ENCODE measurements around the gene TBC1D23.

TBC1D23 gene

GRCh38 chr3:100360757-100361496, 100.1 kb downstream of the TBC1D23 start:
- Histone ChIP-seq H3K4me1 (ENCODE audit: insufficient read depth, low read length, poor library complexity, severe bottlenecking) (no peaks in the 10 kb centered on the region), H3K36me3 (ENCODE audit: insufficient read depth, low read length) (peaks cover 40% of the 10 kb centered on the region), H3K9ac (ENCODE audit: low read depth, low read length, poor library complexity, severe bottlenecking) (no peak overlapping the region), H4K20me1 (ENCODE audit: insufficient read depth, low read length, poor library complexity, severe bottlenecking) (no peaks in the 10 kb centered on the region), H3K27me3 (ENCODE audit: insufficient read depth, low read length, poor library complexity, severe bottlenecking) (no peaks in the 10 kb centered on the region), H3K79me2 (ENCODE audit: insufficient read depth, low read length) (no peaks in the 10 kb centered on the region), H2AFZ (ENCODE audit: low read length) (no peak overlapping the region), H3K4me2 (ENCODE audit: low read depth, low read length, poor library complexity, severe bottlenecking) (no peak overlapping the region), H3F3A (ENCODE audit: low read depth) (no peaks in the 10 kb centered on the region), H3K4me3 (ENCODE audit: low read length, poor library complexity, severe bottlenecking) (no peak overlapping the region), H3K9me2 (replicated peaks; ENCODE audit: low read depth, low read length) (no peaks in the 10 kb centered on the region), H3K9me3 (ENCODE audit: insufficient read depth, low read depth, low read length) (peaks cover 5% of the 10 kb centered on the region; the same call in 1 of the 2 replicates)
- TF ChIP-seq EZH2phosphoT487 (IDR thresholded peaks at IDR 0.05; ENCODE audit: borderline replicate concordance) (no peak), CTCF (conservative IDR thresholded peaks at IDR 0.05; ENCODE audit: low read length) (no peak)

GRCh38 chr3:100361897-100362296, 101.1 kb downstream of the TBC1D23 start:
- H2AFZ ChIP-seq (ENCODE audit: low read length), result no peak overlapping the region
- no peak overlapping the region for H3K4me2 ChIP-seq (ENCODE audit: low read depth, low read length, poor library complexity, severe bottlenecking)
- peaks cover 46% of the 10 kb centered on the region for H3K36me3 ChIP-seq (ENCODE audit: insufficient read depth, low read length)
- no peaks in the 10 kb centered on the region for H3K27me3 ChIP-seq (ENCODE audit: insufficient read depth, low read length, poor library complexity, severe bottlenecking)
- no peaks in the 10 kb centered on the region for H3K79me2 ChIP-seq (ENCODE audit: insufficient read depth, low read length)
- no peaks in the 10 kb centered on the region for H3K4me1 ChIP-seq (ENCODE audit: insufficient read depth, low read length, poor library complexity, severe bottlenecking)
- TF ChIP-seq EZH2phosphoT487 (IDR thresholded peaks at IDR 0.05; ENCODE audit: borderline replicate concordance) (no peak), CTCF (conservative IDR thresholded peaks at IDR 0.05; ENCODE audit: low read length) (no peak)
- H3K9ac ChIP-seq (ENCODE audit: low read depth, low read length, poor library complexity, severe bottlenecking), result no peak overlapping the region
- no peaks in the 10 kb centered on the region for H3K9me2 ChIP-seq (replicated peaks; ENCODE audit: low read depth, low read length)
- H3K4me3 ChIP-seq (ENCODE audit: low read length, poor library complexity, severe bottlenecking), result no peak overlapping the region
- peaks cover 5% of the 10 kb centered on the region; the same call in 1 of the 2 replicates for H3K9me3 ChIP-seq (ENCODE audit: insufficient read depth, low read depth, low read length)
- no peaks in the 10 kb centered on the region for H3F3A ChIP-seq (ENCODE audit: low read depth)
- no peaks in the 10 kb centered on the region for H4K20me1 ChIP-seq (ENCODE audit: insufficient read depth, low read length, poor library complexity, severe bottlenecking)

GRCh38 chr3:100364421-100364820, 103.6 kb downstream of the TBC1D23 start:
- Histone ChIP-seq H3K4me3 (ENCODE audit: low read length, poor library complexity, severe bottlenecking) (no peak overlapping the region), H3F3A (ENCODE audit: low read depth) (no peaks in the 10 kb centered on the region), H3K79me2 (ENCODE audit: insufficient read depth, low read length) (no peaks in the 10 kb centered on the region), H2AFZ (ENCODE audit: low read length) (no peak overlapping the region), H4K20me1 (ENCODE audit: insufficient read depth, low read length, poor library complexity, severe bottlenecking) (no peaks in the 10 kb centered on the region), H3K4me2 (ENCODE audit: low read depth, low read length, poor library complexity, severe bottlenecking) (no peak overlapping the region), H3K9me3 (ENCODE audit: insufficient read depth, low read depth, low read length) (peaks cover 5% of the 10 kb centered on the region; the same call in 1 of the 2 replicates), H3K4me1 (ENCODE audit: insufficient read depth, low read length, poor library complexity, severe bottlenecking) (no peaks in the 10 kb centered on the region), H3K9ac (ENCODE audit: low read depth, low read length, poor library complexity, severe bottlenecking) (no peak overlapping the region), H3K9me2 (replicated peaks; ENCODE audit: low read depth, low read length) (no peaks in the 10 kb centered on the region), H3K27me3 (ENCODE audit: insufficient read depth, low read length, poor library complexity, severe bottlenecking) (no peaks in the 10 kb centered on the region), H3K36me3 (ENCODE audit: insufficient read depth, low read length) (peaks cover 63% of the 10 kb centered on the region)
- TF ChIP-seq CTCF (conservative IDR thresholded peaks at IDR 0.05; ENCODE audit: low read length), result no peak
- no peak for TF ChIP-seq EZH2phosphoT487 (IDR thresholded peaks at IDR 0.05; ENCODE audit: borderline replicate concordance)
